Smooth muscle cell (in vitro differentiated cells): Measurements from ENCODE around the gene FFAR4. TPM values are rescaled to one million over a fixed set of nuclear protein-coding genes. Genes with fewer than 3 reads are reported as not detected.

Experiments used
- DNase-seq: peaks from one replicate; lab custom pipeline; 2025; ENCODE audit not compliant: unreplicated experiment; lab: John Stamatoyannopoulos, UW
- H2AFZ ChIP-seq: fragments of 200-600 bp; sonication (generic); 2 replicates; pipeline ENCODE4 v1.6.0; 2016; ENCODE audit warnings: antibody characterized with exemption, low read depth, mild to moderate bottlenecking
- H3F3A ChIP-seq: fragments of 200-600 bp; sonication (generic); 2 replicates; pipeline ENCODE4 v1.6.0; 2017; ENCODE audit warnings: antibody characterized with exemption, low read depth
- H3K27ac ChIP-seq: fragments of 200-600 bp; sonication (generic); 2 replicates; pipeline ENCODE4 v1.5.1; 2016; ENCODE audit warnings: low read depth, mild to moderate bottlenecking
- H3K27me3 ChIP-seq: fragments of 200-600 bp; sonication (generic); 2 replicates; pipeline ENCODE4 v1.6.1; 2016; ENCODE audit warnings: low read depth, mild to moderate bottlenecking
- H3K36me3 ChIP-seq: fragments of 200-600 bp; sonication (generic); 2 replicates; pipeline ENCODE4 v1.5.1; 2016; ENCODE audit warnings: low read depth
- H3K4me1 ChIP-seq: fragments of 200-600 bp; sonication (generic); 2 replicates; pipeline ENCODE4 v1.5.1; 2016; ENCODE audit warnings: low read depth
- H3K4me2 ChIP-seq: fragments of 200-600 bp; sonication (generic); 2 replicates; pipeline ENCODE4 v1.6.0; 2016; ENCODE audit warnings: mild to moderate bottlenecking
- H3K4me3 ChIP-seq: fragments of 200-600 bp; sonication (generic); 2 replicates; pipeline ENCODE4 v1.5.1; 2016; ENCODE audit warnings: mild to moderate bottlenecking
- H3K79me2 ChIP-seq: fragments of 200-600 bp; sonication (generic); 2 replicates; pipeline ENCODE4 v1.6.0; 2016; ENCODE audit warnings: low read depth, mild to moderate bottlenecking
- H3K9ac ChIP-seq: fragments of 200-600 bp; sonication (generic); 2 replicates; pipeline ENCODE4 v1.6.0; 2016; ENCODE audit warnings: low read depth
- H3K9me3 ChIP-seq: fragments of 200-600 bp; sonication (generic); replicated peaks from 2 replicates; pipeline ENCODE4 v1.5.1; 2016; ENCODE audit warnings: low read depth
- H4K20me1 ChIP-seq: fragments of 200-600 bp; sonication (generic); 2 replicates; pipeline ENCODE4 v1.6.0; 2016; ENCODE audit warnings: low read depth
- WGBS: methylation state at CpG from one replicate; pipeline ENCODE4 v1.1.7; 2016; ENCODE audit warnings: low lambda C conversion rate; 5-methylcytosine and 5-hydroxymethylcytosine counted together
- polyA plus RNA-seq: library from polyadenylated mRNA; unstranded; fragments of >200 nt; fragmentation: Nextera tagmentation; extraction: Ambion mirVana; gene quantifications from 2 replicates; pipeline ENCODE4 v1.2.1, GENCODE V29; 2016
- total RNA-seq: library from RNA; depleted of rRNA; stranded (reverse); fragments of >200 nt; gene quantifications from 2 replicates; pipeline ENCODE4 v1.2.3, GENCODE V29; 2014
- TF ChIP-seq, protein P1 (sequence below): fragments of 200-600 bp; sonication (generic); IDR thresholded peaks from 2 replicates; pipeline ENCODE4 v1.5.1; 2017; ENCODE audit warnings: borderline replicate concordance, mild to moderate bottlenecking, antibody characterized with exemption; ENCODE audit not compliant: insufficient read depth, poor library complexity, severe bottlenecking

Gene FFAR4
- total and polyA plus RNA-seq, 2 experiments from 2014 or later = not detected

DNA sequence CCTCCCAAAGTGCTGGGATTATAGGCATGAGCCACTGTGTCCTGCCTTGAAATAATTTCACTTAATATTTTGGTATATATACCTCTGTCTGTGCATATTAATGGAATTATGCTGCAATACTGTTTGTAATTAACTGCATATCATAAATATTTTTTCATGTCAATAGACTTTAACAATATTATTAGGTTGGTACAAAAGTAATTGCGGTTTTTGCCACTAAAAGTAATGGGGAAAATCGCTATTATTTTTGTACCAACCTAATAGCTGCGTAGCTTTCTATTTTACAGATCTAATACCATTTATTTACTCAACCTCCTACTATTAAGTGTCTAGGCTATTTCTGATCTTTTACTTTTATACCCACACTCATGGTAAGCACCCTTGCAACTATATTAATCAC, 42.0 kb downstream of the FFAR4 start:
- Histone ChIP-seq H3K4me2 (no peak overlapping the region), H4K20me1 (no peaks in the 10 kb centered on the region), H3K27ac (no peak overlapping the region), H3K36me3 (no peaks in the 10 kb centered on the region), H3K9me3 (no peaks in the 10 kb centered on the region), H2AFZ (no peak overlapping the region), H3K4me3 (no peak overlapping the region), H3K27me3 (peaks cover 33% of the 10 kb centered on the region), H3K9ac (no peak overlapping the region), H3F3A (no peaks in the 10 kb centered on the region), H3K4me1 (no peaks in the 10 kb centered on the region), H3K79me2 (no peaks in the 10 kb centered on the region)
- no peak for DNase-seq
- TF ChIP-seq, protein P1, sequence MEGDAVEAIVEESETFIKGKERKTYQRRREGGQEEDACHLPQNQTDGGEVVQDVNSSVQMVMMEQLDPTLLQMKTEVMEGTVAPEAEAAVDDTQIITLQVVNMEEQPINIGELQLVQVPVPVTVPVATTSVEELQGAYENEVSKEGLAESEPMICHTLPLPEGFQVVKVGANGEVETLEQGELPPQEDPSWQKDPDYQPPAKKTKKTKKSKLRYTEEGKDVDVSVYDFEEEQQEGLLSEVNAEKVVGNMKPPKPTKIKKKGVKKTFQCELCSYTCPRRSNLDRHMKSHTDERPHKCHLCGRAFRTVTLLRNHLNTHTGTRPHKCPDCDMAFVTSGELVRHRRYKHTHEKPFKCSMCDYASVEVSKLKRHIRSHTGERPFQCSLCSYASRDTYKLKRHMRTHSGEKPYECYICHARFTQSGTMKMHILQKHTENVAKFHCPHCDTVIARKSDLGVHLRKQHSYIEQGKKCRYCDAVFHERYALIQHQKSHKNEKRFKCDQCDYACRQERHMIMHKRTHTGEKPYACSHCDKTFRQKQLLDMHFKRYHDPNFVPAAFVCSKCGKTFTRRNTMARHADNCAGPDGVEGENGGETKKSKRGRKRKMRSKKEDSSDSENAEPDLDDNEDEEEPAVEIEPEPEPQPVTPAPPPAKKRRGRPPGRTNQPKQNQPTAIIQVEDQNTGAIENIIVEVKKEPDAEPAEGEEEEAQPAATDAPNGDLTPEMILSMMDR = no peak
- WGBS = 86% methylated on average over 3 of the region's 3 CpGs

DNA sequence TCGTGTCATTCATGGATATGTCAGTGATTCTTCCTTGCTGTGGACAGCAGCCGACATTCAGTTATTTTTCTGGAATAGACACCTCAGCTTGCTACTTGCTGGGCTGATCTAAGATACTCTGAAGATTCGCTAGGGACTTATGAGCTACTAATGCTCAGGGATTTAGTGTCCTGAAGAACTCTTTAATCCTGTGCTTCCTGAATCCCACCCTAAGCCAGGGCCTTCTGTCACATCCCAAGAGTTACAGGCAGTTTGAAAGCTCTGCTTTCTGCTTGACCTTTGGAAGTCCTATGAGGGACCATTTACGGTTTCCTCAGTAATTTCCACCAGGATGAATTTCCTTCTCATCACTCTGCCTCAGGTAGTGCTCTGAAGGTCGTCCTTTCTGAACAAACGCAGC, 45.8 kb downstream of the FFAR4 start, which contains the start of gene PDE6C:
TSS of gene PDE6C (plus strand) at position 227 of the 400 bp plus-strand sequence. CDS start 189 bp downstream, outside the sequence.
- no peaks in the 10 kb centered on the region for H4K20me1 ChIP-seq
- no peak within 1 kb of the TSS for H3K27ac ChIP-seq
- 81% methylated on average over 6 of the region's 6 CpGs for WGBS
- H3K36me3 ChIP-seq = no peaks in the 10 kb centered on the region
- H3K79me2 ChIP-seq = no peaks in the 10 kb centered on the region
- H2AFZ ChIP-seq = no peak within 1 kb of the TSS
- no peaks in the 10 kb centered on the region for H3F3A ChIP-seq
- no peaks in the 10 kb centered on the region for H3K9me3 ChIP-seq
- H3K4me1 ChIP-seq = no peaks in the 10 kb centered on the region
- TF ChIP-seq, protein P1 = no peak
- no peak within 1 kb of the TSS for H3K4me3 ChIP-seq
- no peak within 1 kb of the TSS for H3K4me2 ChIP-seq
- DNase-seq = no peak
- H3K9ac ChIP-seq = no peak within 1 kb of the TSS
- peaks cover 7% of the 10 kb centered on the region for H3K27me3 ChIP-seq

DNA sequence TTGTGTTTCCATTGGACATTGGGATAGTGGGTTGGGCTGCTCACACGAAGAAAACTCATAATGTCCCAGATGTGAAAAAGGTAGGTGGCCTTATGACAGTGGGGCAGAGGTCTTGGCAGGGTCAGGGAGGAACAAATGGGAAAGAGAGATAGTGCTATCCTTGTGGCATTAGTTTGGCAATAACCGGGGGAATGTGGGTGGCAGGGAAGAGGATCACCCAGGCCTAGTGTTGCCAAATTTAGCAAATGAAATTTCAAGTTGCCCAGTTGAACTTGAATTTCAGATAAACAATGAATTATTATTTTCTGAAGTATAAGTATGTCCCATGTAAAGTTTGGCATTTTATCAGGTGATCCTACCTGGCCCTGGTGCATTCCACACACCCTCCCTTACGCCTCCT, 46.7 kb downstream of the FFAR4 start:
- H3K4me1 ChIP-seq = no peaks in the 10 kb centered on the region
- no peak overlapping the region for H3K9ac ChIP-seq
- 77% methylated on average over 3 of the region's 3 CpGs for WGBS
- no peaks in the 10 kb centered on the region for H4K20me1 ChIP-seq
- TF ChIP-seq, protein P1 = no peak
- H3K27me3 ChIP-seq = peaks cover 2% of the 10 kb centered on the region
- DNase-seq = no peak
- no peak overlapping the region for H3K27ac ChIP-seq
- H2AFZ ChIP-seq = no peak overlapping the region
- H3K9me3 ChIP-seq = no peaks in the 10 kb centered on the region
- no peak overlapping the region for H3K4me2 ChIP-seq
- H3K36me3 ChIP-seq = no peaks in the 10 kb centered on the region
- no peaks in the 10 kb centered on the region for H3F3A ChIP-seq
- H3K79me2 ChIP-seq = no peaks in the 10 kb centered on the region
- no peak overlapping the region for H3K4me3 ChIP-seq

DNA sequence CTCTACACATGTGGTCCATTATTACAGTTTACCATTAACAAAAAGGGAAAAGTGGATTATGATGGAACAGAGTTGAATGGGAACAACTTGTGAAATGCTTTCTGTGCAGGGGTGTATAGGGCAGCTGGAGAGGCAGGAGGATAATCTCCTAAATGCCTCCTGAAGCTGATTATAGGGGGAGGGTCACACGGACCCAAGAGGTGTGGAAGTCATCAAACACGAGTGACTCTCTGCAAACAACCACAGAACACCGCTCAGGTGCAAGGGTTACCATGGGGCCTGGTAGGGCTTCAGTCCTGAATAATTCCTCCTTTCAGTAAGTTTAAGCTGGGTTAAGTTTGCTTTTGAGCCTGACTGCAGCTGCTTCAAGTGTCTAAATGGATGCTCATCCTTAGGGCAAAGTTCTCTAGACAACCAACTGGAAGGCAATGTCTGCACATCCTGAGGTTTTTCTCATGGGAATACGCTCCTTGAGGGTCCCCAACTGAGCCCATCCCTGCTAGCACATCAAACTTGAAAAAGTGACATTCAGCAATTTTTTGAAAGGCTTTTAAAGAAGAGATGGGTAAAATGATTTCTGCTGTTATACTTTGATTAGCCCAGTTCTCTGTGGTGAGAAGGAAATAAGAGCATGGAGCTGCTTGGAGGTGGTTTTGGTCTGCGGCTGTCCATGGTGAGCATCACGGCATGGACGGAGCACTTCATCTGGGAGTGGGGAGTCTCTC, 47.8 kb downstream of the FFAR4 start:
- Histone ChIP-seq H3F3A (no peaks in the 10 kb centered on the region), H4K20me1 (no peaks in the 10 kb centered on the region), H2AFZ (no peak overlapping the region), H3K9me3 (no peaks in the 10 kb centered on the region), H3K27me3 (no peaks in the 10 kb centered on the region), H3K4me3 (no peak overlapping the region), H3K27ac (no peak overlapping the region), H3K4me1 (no peaks in the 10 kb centered on the region), H3K36me3 (no peaks in the 10 kb centered on the region), H3K4me2 (no peak overlapping the region), H3K9ac (no peak overlapping the region), H3K79me2 (no peaks in the 10 kb centered on the region)
- no peak for DNase-seq
- TF ChIP-seq, protein P1 = no peak
- 95% methylated on average over 7 of the region's 7 CpGs for WGBS
